Transverse colon (tissue), 4 donors: ENCODE results near the gene DNAJC5.

Source experiments
- EP300 ChIP-seq: sonication (generic); formaldehyde crosslinking; IDR thresholded peaks from one replicate; pipeline ENCODE4 v1.6.1; 2017; ENCODE audit warnings: antibody characterized with exemption, low read depth
- POLR2A ChIP-seq: fragments of 450-650 bp; IDR thresholded peaks from one replicate; pipeline ENCODE4 v1.6.1; 2016; ENCODE audit warnings: antibody characterized with exemption, mild to moderate bottlenecking, moderate library complexity
- POLR2AphosphoS5 ChIP-seq, 3 donors: sonication (generic); formaldehyde crosslinking; IDR thresholded peaks; one replicate each; pipeline ENCODE4 v1.6.1; 2016; ENCODE audit warnings: antibody characterized with exemption in 3 of 3
- TF ChIP-seq, protein P1 (sequence below), 5 experiments: fragments of 200-600 bp in 3 of 5; fragments of 450-650 bp in 2 of 5; sonication (generic) in 3 of 5; IDR thresholded peaks; 1 replicate in 2 of 5; 2 replicates in 3 of 5; pipeline ENCODE4 v1.5.1; 2016 to 2017; ENCODE audit warnings: antibody characterized with exemption in 5 of 5, inconsistent platforms in 3 of 5, mild to moderate bottlenecking in 2 of 5, moderate library complexity in 1 of 5

DNA sequence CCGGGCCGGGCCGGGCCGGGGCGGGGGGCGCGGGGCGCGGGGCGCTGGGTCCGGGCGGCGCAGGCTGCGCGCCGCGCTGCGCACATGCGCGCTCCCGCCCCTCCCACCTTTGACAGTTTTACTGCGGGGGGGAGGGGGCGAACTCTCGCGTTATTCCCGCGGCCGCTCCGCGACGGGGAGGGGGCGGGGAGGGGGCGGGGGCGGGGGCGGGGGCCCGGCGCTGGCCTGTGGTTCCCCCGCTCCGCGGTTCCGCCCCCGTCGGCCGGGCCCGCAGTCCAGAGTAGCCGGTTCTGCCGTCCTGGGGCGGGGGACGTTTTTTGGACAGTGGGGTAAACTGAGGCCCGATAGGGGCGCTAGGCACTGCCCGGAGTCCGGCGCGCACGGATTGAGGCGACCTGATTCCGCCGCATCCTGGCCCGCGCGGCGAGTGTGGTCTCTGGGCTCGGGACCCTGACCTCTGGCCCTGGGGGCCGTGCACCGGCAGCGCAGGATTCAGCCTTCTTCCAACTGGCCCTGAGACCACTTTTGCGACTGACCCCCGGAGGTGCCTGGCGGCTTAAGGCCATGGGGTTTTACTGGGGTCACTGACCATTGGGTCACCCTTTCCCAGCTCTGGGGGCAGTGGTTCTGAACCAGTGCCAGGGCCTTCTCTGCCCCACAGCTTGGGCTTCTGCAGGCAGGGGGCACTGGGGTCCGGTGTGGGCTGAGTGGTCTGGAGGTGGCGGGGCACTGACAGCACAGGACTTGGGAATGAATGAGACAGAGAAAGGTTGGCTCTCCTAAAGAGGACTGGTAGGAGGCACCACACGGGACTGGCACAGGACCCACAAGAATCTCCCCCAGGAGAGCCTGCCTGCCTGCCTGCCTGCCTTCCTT lies 75.2 kb downstream of the DNAJC5 start, which contains the start of gene ZNF512B:
- no peak for TF ChIP-seq POLR2A
- no peak for TF ChIP-seq POLR2AphosphoS5 (IDR thresholded peaks at IDR 0.05)
- TF ChIP-seq, protein P1, sequence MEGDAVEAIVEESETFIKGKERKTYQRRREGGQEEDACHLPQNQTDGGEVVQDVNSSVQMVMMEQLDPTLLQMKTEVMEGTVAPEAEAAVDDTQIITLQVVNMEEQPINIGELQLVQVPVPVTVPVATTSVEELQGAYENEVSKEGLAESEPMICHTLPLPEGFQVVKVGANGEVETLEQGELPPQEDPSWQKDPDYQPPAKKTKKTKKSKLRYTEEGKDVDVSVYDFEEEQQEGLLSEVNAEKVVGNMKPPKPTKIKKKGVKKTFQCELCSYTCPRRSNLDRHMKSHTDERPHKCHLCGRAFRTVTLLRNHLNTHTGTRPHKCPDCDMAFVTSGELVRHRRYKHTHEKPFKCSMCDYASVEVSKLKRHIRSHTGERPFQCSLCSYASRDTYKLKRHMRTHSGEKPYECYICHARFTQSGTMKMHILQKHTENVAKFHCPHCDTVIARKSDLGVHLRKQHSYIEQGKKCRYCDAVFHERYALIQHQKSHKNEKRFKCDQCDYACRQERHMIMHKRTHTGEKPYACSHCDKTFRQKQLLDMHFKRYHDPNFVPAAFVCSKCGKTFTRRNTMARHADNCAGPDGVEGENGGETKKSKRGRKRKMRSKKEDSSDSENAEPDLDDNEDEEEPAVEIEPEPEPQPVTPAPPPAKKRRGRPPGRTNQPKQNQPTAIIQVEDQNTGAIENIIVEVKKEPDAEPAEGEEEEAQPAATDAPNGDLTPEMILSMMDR (IDR thresholded peaks at IDR 0.05), result no peak
- no peak for TF ChIP-seq EP300
